ENCODE data around the gene IST1. TPM values are rescaled to one million over a fixed set of nuclear protein-coding genes. Genes with fewer than 3 reads are reported as not detected.
A peak's percentile ranks its signal among the peaks of the same experiment; 100 is the strongest.

IST1 gene
- total and polyA plus RNA-seq, 9 of the 15 experiments (the other 6 are each of a cell fraction or from before 2014, with no cell fraction given) = 135 to 334 (median 188) TPM

DNA sequence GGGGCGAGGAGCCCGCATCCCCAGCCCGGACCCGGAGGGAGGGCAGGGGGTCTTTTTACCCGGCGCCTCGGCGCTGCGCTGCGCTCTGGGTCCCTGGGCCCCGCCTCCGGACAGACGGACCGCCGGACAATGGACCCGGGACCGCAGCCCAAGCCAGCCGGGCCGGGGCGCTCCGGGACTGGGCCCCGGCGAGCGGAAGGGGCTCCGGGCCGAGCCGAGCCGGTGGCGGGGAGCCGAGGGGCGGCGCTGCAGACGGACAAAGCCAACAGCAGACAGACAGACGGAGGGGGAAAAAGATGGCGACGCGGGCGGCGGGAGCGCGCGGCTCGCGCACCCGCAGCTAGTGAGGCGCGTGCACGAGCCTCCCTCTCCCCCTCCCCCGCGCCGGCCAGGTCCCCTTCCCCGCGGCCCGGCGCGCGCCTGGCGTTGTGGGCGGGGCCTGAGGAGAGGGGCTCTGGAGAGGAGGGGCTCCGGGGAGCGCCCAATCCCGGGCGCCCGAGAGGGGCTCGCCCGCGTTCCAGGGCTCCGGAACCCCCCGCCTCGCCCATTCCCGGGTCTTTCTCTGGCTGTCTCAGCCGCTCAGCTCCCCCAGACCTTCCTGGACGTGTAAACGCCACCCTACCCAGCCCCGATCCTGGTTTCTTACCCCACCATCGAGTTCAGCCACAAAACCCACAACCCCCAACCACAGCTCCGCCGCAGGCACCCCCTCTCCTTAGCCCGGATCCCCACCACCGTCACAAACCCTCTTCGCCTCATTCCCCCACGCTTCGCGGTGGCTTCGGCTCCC, 11.3 kb upstream of the IST1 start, which contains the start of gene ZNF821 (continued):
- no peak for TF ChIP-seq PCBP1 (IDR thresholded peaks at IDR 0.05; ENCODE audit: low read depth, low read length, poor library complexity, severe bottlenecking)
- TF ChIP-seq SMAD1 (IDR thresholded peaks at IDR 0.05; ENCODE audit: low read depth, low read length, partially characterized antibody) = no peak
- no peak for TF ChIP-seq U2AF2 (optimal IDR thresholded peaks at IDR 0.05; ENCODE audit: low read depth, low read length)
- TF ChIP-seq ZSCAN29 (IDR thresholded peaks at IDR 0.05) = no peak
- TF ChIP-seq, protein P1, sequence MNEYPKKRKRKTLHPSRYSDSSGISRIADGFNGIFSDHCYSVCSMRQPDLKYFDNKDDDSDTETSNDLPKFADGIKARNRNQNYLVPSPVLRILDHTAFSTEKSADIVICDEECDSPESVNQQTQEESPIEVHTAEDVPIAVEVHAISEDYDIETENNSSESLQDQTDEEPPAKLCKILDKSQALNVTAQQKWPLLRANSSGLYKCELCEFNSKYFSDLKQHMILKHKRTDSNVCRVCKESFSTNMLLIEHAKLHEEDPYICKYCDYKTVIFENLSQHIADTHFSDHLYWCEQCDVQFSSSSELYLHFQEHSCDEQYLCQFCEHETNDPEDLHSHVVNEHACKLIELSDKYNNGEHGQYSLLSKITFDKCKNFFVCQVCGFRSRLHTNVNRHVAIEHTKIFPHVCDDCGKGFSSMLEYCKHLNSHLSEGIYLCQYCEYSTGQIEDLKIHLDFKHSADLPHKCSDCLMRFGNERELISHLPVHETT (CRISPR knock-in tag; conservative IDR thresholded peaks at IDR 0.05 in 1 of 2, IDR thresholded peaks at IDR 0.05 in 1 of 2) = peak in 1 of 2 experiments; percentile 80; a peak in 2 of 4 replicates
- TF ChIP-seq, protein P2, sequence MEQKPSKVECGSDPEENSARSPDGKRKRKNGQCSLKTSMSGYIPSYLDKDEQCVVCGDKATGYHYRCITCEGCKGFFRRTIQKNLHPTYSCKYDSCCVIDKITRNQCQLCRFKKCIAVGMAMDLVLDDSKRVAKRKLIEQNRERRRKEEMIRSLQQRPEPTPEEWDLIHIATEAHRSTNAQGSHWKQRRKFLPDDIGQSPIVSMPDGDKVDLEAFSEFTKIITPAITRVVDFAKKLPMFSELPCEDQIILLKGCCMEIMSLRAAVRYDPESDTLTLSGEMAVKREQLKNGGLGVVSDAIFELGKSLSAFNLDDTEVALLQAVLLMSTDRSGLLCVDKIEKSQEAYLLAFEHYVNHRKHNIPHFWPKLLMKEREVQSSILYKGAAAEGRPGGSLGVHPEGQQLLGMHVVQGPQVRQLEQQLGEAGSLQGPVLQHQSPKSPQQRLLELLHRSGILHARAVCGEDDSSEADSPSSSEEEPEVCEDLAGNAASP (IDR thresholded peaks at IDR 0.05) = no peak
- no peak for TF ChIP-seq ZNF780A (CRISPR knock-in tag; IDR thresholded peaks at IDR 0.05)
- peak; percentile 83; the same call in 1 of the 2 replicates for TF ChIP-seq GATAD2B (IDR thresholded peaks at IDR 0.05; ENCODE audit: borderline replicate concordance)
- no peak for TF ChIP-seq COPS2 (conservative IDR thresholded peaks at IDR 0.05)
- TF ChIP-seq L3MBTL2 (IDR thresholded peaks at IDR 0.05) = peak; percentile 85
- peak in 1 of 2 experiments; percentile 85; a peak in 2 of 4 replicates for TF ChIP-seq HDAC1 (IDR thresholded peaks at IDR 0.05)
- TF ChIP-seq TEAD4 (IDR thresholded peaks at IDR 0.05; ENCODE audit: low read length) = no peak
- no peak for TF ChIP-seq TEAD4 (CRISPR knock-in tag; IDR thresholded peaks at IDR 0.05; ENCODE audit: borderline replicate concordance)
- TF ChIP-seq MBD1 (CRISPR knock-in tag; IDR thresholded peaks at IDR 0.05) = no peak

Measured in K562 (cell line).